ENCODE measurements around the gene ATIC. TPM values are rescaled to one million over a fixed set of nuclear protein-coding genes. Genes with fewer than 3 reads are reported as not detected.

ATIC gene
- total and polyA plus RNA-seq, 2 donors (not counting 1 experiment from before 2014, with no cell fraction given): 40.3 to 92.7 TPM

- no peaks in the 10 kb centered on the region for H3K9me3 ChIP-seq (ENCODE audit: control insufficient read depth, insufficient read depth, low read depth, low read length)
- H3K4me2 ChIP-seq (ENCODE audit: extremely low read depth, insufficient read depth, low read length): no peak overlapping the region
Measured at GRCh38 chr2:215338883-215339679, 27.2 kb downstream of the ATIC start.

GRCh38 chr2:215347878-215348277, 36.0 kb downstream of the ATIC start:
- H3K4me1 ChIP-seq (ENCODE audit: control insufficient read depth, extremely low read depth, insufficient read depth, low read length): no peaks in the 10 kb centered on the region
- no peaks in the 10 kb centered on the region for H3K79me2 ChIP-seq (ENCODE audit: control insufficient read depth, insufficient read depth, low read length)
- peaks cover 5% of the 10 kb centered on the region for H3K36me3 ChIP-seq (ENCODE audit: control insufficient read depth, insufficient read depth, low read length)
- no peaks in the 10 kb centered on the region for H3K9me3 ChIP-seq (ENCODE audit: control insufficient read depth, insufficient read depth, low read depth, low read length)
- DNase-seq (ENCODE audit: low read depth in 2 of 2): peak in 1 of 2 donors; percentile 26
- no peak overlapping the region for H3K4me2 ChIP-seq (ENCODE audit: extremely low read depth, insufficient read depth, low read length)
- H4K20me1 ChIP-seq (ENCODE audit: control insufficient read depth, extremely low read depth, insufficient read depth, low read length): no peaks in the 10 kb centered on the region
- H3K27me3 ChIP-seq (ENCODE audit: control insufficient read depth, insufficient read depth, low read length): no peaks in the 10 kb centered on the region
- no peak overlapping the region for H3K9ac ChIP-seq (ENCODE audit: insufficient read depth, low read length)
- TF ChIP-seq CTCF (conservative IDR thresholded peaks at IDR 0.05 in 1 of 2, IDR thresholded peaks at IDR 0.05 in 1 of 2; ENCODE audit: low read depth in 1 of 2, low read length in 2 of 2): no peak
- no peak for TF ChIP-seq EZH2 (IDR thresholded peaks at IDR 0.05; ENCODE audit: low read length, missing control alignments)
- H3K4me3 ChIP-seq (replicated peaks in 1 of 4; ENCODE audit: control extremely low read depth in 1 of 4, insufficient read depth in 1 of 4, low read depth in 3 of 4, low read length in 4 of 4): no peak overlapping the region
- no peak overlapping the region for H3K27ac ChIP-seq (ENCODE audit: insufficient read depth, low read length)
- H2AFZ ChIP-seq (ENCODE audit: low read length): no peak overlapping the region

More at GRCh38 chr2:215338883-215339679, 27.2 kb downstream of the ATIC start:
- H3K9ac ChIP-seq (ENCODE audit: insufficient read depth, low read length): no peak overlapping the region
- H3K27ac ChIP-seq (ENCODE audit: insufficient read depth, low read length): no peak overlapping the region
- TF ChIP-seq CTCF (conservative IDR thresholded peaks at IDR 0.05 in 1 of 2, IDR thresholded peaks at IDR 0.05 in 1 of 2; ENCODE audit: low read depth in 1 of 2, low read length in 2 of 2) (no peak), EZH2 (IDR thresholded peaks at IDR 0.05; ENCODE audit: low read length, missing control alignments) (no peak)
- no peak overlapping the region for H2AFZ ChIP-seq (ENCODE audit: low read length)
- DNase-seq (ENCODE audit: low read depth in 2 of 2): no peak
- H4K20me1 ChIP-seq (ENCODE audit: control insufficient read depth, extremely low read depth, insufficient read depth, low read length): no peaks in the 10 kb centered on the region
- no peak overlapping the region for H3K4me3 ChIP-seq (replicated peaks in 1 of 4; ENCODE audit: control extremely low read depth in 1 of 4, insufficient read depth in 1 of 4, low read depth in 3 of 4, low read length in 4 of 4)
- no peaks in the 10 kb centered on the region for H3K27me3 ChIP-seq (ENCODE audit: control insufficient read depth, insufficient read depth, low read length)
- H3K36me3 ChIP-seq (ENCODE audit: control insufficient read depth, insufficient read depth, low read length): peaks cover 7% of the 10 kb centered on the region
- H3K79me2 ChIP-seq (ENCODE audit: control insufficient read depth, insufficient read depth, low read length): no peaks in the 10 kb centered on the region
- no peaks in the 10 kb centered on the region for H3K4me1 ChIP-seq (ENCODE audit: control insufficient read depth, extremely low read depth, insufficient read depth, low read length)

- TF ChIP-seq EZH2 (IDR thresholded peaks at IDR 0.05; ENCODE audit: low read length, missing control alignments): no peak
- no peak for TF ChIP-seq CTCF (conservative IDR thresholded peaks at IDR 0.05 in 1 of 2, IDR thresholded peaks at IDR 0.05 in 1 of 2; ENCODE audit: low read depth in 1 of 2, low read length in 2 of 2)
- Histone ChIP-seq H3K4me3 (replicated peaks in 1 of 4; ENCODE audit: control extremely low read depth in 1 of 4, insufficient read depth in 1 of 4, low read depth in 3 of 4, low read length in 4 of 4) (no peak overlapping the region), H3K9me3 (ENCODE audit: control insufficient read depth, insufficient read depth, low read depth, low read length) (no peaks in the 10 kb centered on the region), H3K4me1 (ENCODE audit: control insufficient read depth, extremely low read depth, insufficient read depth, low read length) (no peaks in the 10 kb centered on the region), H4K20me1 (ENCODE audit: control insufficient read depth, extremely low read depth, insufficient read depth, low read length) (no peaks in the 10 kb centered on the region), H3K4me2 (ENCODE audit: extremely low read depth, insufficient read depth, low read length) (no peak overlapping the region), H3K79me2 (ENCODE audit: control insufficient read depth, insufficient read depth, low read length) (no peaks in the 10 kb centered on the region), H2AFZ (ENCODE audit: low read length) (no peak overlapping the region), H3K9ac (ENCODE audit: insufficient read depth, low read length) (no peak overlapping the region), H3K27me3 (ENCODE audit: control insufficient read depth, insufficient read depth, low read length) (no peaks in the 10 kb centered on the region), H3K27ac (ENCODE audit: insufficient read depth, low read length) (no peak overlapping the region), H3K36me3 (ENCODE audit: control insufficient read depth, insufficient read depth, low read length) (peaks cover 5% of the 10 kb centered on the region)
- no peak for DNase-seq (ENCODE audit: low read depth in 2 of 2)
Measured at GRCh38 chr2:215352602-215353001, 40.7 kb downstream of the ATIC start.
